Measurements from ENCODE around the gene DHRS9. TPM values are rescaled to one million over a fixed set of nuclear protein-coding genes. Genes with fewer than 3 reads are reported as not detected.
"Not testable (repeated sequence)": the region's sequence is repeated elsewhere in the genome, so short reads cannot be mapped to it uniquely, and the experiment has no call there.

The DHRS9 gene
- total and polyA plus RNA-seq, 11 donors: 0.81 to 30.9 (median 1.9) TPM

- no peaks in the 10 kb centered on the region for H3K27me3 ChIP-seq
- H3K27ac ChIP-seq: no peak overlapping the region
- no peaks in the 10 kb centered on the region for H3K4me1 ChIP-seq
- no peak overlapping the region for H3K4me3 ChIP-seq
- TF ChIP-seq, protein P1, sequence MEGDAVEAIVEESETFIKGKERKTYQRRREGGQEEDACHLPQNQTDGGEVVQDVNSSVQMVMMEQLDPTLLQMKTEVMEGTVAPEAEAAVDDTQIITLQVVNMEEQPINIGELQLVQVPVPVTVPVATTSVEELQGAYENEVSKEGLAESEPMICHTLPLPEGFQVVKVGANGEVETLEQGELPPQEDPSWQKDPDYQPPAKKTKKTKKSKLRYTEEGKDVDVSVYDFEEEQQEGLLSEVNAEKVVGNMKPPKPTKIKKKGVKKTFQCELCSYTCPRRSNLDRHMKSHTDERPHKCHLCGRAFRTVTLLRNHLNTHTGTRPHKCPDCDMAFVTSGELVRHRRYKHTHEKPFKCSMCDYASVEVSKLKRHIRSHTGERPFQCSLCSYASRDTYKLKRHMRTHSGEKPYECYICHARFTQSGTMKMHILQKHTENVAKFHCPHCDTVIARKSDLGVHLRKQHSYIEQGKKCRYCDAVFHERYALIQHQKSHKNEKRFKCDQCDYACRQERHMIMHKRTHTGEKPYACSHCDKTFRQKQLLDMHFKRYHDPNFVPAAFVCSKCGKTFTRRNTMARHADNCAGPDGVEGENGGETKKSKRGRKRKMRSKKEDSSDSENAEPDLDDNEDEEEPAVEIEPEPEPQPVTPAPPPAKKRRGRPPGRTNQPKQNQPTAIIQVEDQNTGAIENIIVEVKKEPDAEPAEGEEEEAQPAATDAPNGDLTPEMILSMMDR (IDR thresholded peaks at IDR 0.05): no peak
- TF ChIP-seq POLR2A (IDR thresholded peaks at IDR 0.05): no peak
- peaks cover 0 to 15% (median 4%) of the 10 kb centered on the region in 12 donors for H3K9me3 ChIP-seq
- DNase-seq (no peak), ATAC-seq (peak in 1 of 4 donors; percentile 49)
- intact Hi-C loops (cut with DNase I): no loop called here
- H3K36me3 ChIP-seq: no peaks in the 10 kb centered on the region
- WGBS, 4 donors: 84 to 95% (median 92%) methylated on average over 2 of the region's 2 CpGs
These were observed 21.8 kb upstream of the DHRS9 start for GRCh38 chr2:169047256-169048250.

DNA sequence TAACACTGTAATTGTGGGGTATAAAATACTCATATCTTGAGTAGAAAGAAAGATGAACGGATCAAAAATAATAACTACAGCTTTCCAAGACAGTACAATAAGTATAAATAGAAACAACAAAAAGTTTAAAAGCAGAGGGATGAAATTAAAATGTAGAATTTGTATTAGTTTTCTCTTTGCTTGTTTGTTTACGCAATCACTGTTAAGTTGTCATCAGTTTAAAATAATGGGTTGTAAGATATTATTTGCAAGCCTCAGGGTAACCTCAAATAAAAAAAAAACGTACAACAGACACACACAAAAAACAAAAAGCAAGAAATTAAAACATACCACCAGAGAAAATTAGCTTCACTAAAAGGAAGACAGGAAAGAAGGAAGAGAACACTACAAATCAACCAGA, 20.2 kb upstream of the DHRS9 start:
- Histone ChIP-seq H3K4me3 (no peak overlapping the region), H3K27ac (no peak overlapping the region), H3K9me3 (peaks cover 0 to 10% (median 2%) of the 10 kb centered on the region in 12 donors), H3K4me1 (no peaks in the 10 kb centered on the region), H3K27me3 (no peaks in the 10 kb centered on the region), H3K36me3 (no peaks in the 10 kb centered on the region)
- ATAC-seq (no peak), DNase-seq (no peak)
- WGBS, 4 donors: 56 to 84% (median 77%) methylated on average over 3 of the region's 3 CpGs
- intact Hi-C loops (cut with DNase I): no loop called here
- TF ChIP-seq, protein P1 (IDR thresholded peaks at IDR 0.05): no peak
- no peak for TF ChIP-seq POLR2A (IDR thresholded peaks at IDR 0.05)

DNA sequence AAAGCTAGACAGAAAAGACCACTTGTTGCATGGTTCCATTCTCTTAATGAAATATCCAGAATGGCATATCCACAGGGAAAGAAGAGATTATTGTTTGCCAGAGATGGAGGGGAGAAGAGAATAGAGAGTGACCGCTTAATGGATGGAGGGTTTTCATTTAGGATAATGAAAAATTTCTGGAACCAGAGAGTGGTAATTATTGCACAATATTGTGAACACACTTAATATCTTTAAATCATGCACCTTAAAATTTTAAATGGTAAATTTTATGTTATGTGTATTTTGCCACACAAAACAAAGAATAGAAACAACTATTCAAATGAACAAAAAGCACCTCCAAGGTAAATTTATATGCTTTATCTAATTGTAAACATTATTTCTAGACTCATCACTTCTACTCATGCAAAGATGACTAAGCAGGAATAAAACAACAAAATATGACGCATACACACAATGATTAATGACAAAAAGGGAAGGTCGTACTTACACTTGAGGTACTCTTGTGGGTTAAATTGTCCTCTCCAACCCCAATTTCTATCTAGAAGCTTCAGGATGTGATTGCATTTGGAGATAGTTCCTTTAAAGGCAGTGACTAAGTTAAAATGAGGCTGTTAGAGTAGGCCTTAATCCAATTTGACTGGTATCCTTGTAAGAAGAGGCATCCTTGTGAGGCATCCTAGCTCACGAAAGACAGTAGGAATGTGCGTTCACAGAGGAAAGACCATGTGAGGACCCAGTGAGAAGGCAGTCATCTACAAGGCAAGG, 18.7 kb upstream of the DHRS9 start:
- intact Hi-C loops (cut with DNase I): no loop called here
- Histone ChIP-seq H3K36me3 (no peaks in the 10 kb centered on the region), H3K27ac (no peak overlapping the region), H3K4me3 (no peak overlapping the region), H3K4me1 (no peaks in the 10 kb centered on the region), H3K9me3 (peaks cover 0 to 25% (median 16%) of the 10 kb centered on the region in 12 donors), H3K27me3 (no peaks in the 10 kb centered on the region)
- TF ChIP-seq POLR2A (IDR thresholded peaks at IDR 0.05): no peak
- TF ChIP-seq, protein P1 (IDR thresholded peaks at IDR 0.05): no peak
- ATAC-seq: no peak
- WGBS, 4 donors: 75 to 93% (median 92%) methylated on average over 5 of the region's 5 CpGs
- no peak for DNase-seq

GRCh38 chr2:169054575-169054974, 14.8 kb upstream of the DHRS9 start:
- H3K27ac ChIP-seq; H3K36me3 ChIP-seq; H3K27me3 ChIP-seq; ATAC-seq; H3K4me3 ChIP-seq; DNase-seq; H3K4me1 ChIP-seq; intact Hi-C loops (cut with DNase I): not testable (repeated sequence)
- 79 to 87% (median 83%) methylated on average over 2 of the region's 2 CpGs for WGBS, 4 donors
- peaks cover 0 to 52% (median 22%) of the 10 kb centered on the region in 12 donors for H3K9me3 ChIP-seq

GRCh38 chr2:169064199-169064598, 5.2 kb upstream of the DHRS9 start:
- H3K27ac ChIP-seq; H3K27me3 ChIP-seq; intact Hi-C loops (cut with DNase I); ATAC-seq; H3K9me3 ChIP-seq; DNase-seq; H3K36me3 ChIP-seq; H3K4me3 ChIP-seq: not testable (repeated sequence)
- 93 to 97% (median 95%) methylated on average over 17 of the region's 17 CpGs for WGBS, 4 donors
- peaks cover 0 to 34% (median 0%) of the 10 kb centered on the region in 12 donors for H3K4me1 ChIP-seq
